DMS79 treated with DMSO at 0.1 percent for 48 hours (cell line): ENCODE results near the gene ATG10.
"Not testable (repeated sequence)": the region's sequence is repeated elsewhere in the genome, so short reads cannot be mapped to it uniquely, and the experiment has no call there.

Experiments used
- DNase-seq: peaks from one replicate; lab custom pipeline; 2025; lab: John Stamatoyannopoulos, UW

Gene ATG10

DNA sequence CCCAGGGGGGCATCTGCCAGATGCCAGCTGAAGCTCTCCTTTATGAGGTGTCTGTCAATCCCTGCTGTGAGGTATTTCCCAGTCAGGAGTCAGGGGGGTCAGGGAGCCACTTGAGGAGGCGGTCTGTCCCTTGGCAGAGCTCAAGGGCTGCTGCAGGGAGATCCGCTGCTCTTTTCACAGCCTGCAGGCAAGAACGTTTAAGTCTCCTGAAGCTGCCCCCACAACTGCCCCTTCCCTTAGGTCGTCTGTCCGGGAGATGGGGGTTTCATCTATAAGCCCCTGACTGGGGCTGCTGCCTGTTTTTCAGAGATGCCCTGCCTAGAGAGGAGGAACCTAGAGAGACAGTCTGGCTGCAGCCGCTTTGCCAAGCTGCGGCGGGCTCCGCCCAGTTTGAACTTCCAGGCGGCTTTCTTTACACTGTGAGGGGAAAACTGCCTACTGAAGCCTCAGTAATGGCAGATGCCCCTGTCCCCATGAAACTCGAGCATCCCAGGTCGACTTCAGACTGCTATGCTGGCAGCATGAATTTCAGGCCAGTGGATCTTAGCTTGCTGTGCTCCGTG is 158.0 kb downstream of the ATG10 start:
- DNase-seq, result no peak

DNA sequence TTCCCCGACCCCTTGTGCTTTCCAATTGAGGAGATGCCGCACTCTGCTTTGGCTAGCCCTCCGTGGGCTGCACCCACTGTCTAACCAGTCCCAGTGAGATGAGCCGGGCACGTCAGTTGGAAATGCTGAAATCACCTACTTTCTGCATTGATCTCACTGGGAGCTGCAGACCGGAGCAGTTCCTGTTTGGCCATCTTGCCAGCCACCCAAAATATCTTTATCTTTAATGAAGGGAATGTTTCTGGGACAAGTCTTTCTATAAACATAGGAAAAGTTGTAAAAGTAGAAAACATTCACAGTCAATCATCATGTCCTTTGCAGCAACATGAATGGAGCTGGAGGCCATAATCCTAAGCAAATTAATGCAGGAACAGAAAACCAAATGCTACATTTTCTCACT is 158.8 kb downstream of the ATG10 start:
- DNase-seq, result no peak

DNA sequence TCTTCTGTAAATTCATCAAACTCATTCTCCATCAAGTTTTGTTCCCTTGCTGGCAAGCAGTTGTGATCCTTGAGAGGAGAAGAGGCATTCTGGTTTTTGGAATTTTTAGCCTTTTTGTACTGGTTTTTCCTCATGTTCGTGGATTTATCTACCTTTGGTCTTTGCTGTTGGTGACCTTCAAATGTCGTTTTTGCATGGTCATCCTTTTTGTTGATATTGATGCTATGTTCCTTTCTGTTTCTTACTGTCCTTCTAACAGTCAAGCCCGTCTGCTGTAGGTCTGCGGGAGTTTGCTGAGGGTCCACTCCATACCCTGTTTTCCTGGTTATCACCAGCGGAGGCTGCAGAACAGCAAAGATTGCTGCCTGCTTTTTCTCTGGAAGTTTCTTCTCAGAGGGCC is 165.4 kb downstream of the ATG10 start:
- DNase-seq, result no peak

DNA sequence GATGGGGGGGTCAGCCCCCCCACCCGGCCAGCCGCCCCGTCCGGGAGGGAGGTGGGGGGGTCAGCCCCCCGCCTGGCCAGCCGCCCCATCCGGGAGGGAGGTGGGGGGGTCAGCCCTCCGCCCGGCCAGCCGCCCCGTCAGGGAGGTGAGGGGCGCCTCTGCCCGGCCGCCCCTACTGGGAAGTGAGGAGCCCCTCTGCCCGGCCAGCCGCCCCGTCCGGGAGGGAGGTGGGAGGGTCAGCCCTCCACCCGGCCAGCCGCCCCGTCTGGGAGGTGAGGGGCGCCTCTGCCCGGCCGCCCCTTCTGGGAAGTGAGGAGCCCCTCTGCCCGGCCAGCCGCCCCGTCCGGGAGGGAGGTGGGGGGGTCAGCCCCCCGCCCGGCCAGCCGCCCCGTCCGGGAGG is 168.0 kb downstream of the ATG10 start:
- not testable (repeated sequence) for DNase-seq

DNA sequence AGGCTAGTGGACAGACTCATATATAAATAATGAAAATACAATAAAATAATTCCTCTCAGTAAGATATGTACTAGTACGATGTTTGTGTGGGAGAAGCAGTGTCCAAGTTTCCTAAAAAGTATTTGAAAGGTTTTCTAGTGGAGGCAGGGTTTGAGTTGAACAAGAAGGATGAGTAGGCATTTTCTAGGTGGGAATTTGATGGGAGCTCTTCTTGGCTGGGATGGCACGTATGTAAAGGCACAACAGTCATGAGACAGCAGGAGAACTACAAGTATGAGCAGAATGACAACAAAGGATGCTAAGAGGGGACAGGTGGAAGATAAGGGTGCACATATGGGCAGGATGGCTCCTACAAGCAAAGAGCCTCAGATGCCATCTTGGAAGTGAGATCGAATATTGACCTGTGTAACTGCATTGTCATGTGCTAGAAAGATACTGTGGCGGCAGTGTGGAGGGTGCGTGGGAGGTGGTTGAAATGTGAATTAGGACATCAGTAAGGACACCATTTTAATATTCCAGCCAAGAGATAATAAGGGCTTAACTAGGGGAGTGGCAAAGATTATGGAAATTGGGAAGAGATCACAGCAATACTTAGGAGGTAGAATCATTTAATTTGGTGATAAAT is 170.5 kb downstream of the ATG10 start:
- DNase-seq, result no peak

DNA sequence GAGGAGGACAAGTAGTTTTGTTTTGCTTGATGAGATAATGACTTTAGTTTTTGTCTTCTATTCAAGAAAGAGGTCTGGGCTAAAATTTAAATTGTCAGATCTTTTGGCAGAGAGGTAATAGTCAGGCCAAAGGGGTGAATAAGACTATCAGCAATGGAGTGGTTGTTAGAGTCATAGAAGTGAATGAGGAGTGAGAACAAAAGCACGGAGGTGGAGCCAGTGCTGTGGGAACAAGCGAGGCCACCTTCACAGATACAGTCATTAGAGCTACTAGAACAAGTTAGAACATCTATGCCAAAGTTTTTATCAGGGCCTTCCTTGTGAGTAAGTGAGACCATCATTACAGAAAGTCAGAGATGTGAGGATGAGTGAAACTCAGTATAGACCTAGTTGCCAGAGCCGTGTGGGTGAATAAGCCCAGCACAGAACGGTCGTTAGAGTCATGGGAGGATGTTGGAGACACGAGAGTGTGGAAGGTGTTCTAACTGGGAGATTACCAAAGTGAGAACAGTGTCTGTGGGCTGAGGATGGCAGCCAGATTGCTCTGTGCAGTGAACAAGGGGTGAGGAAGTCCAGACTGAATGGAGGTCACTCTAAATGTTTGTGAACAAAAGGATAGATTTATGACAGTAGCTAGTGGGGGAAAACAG is 171.2 kb downstream of the ATG10 start:
- no peak for DNase-seq

DNA sequence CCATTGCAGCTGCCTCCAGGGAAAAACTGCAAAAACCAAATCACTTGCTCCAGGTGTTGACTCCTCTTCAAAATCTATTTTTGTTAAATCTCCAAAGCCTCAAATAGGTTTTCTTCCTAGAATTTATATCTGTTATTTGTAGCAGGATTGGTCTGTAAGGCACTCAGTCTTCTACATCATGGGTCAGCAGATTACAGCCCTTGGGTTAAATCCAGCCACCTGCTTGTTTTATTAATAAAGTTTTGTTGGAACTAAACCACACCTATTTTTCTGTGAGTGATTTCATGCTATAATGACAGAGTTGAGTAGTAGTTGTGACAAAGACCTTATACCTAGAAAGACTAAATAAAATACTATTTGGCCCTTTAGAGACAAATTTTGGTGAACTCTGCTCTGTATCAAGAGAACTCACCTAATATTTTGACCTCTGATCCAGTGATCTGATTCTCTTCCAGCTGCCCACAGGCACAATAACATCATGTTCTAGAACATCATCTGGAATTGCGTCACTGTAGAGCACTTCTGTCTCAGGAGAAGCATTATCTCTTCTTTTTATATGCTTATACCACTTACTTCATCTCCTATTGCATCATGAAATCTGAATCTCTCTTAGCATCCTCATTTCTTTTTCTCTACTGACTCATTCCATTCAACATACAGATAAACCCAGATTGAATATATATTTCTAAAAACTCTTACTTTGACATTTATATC is 176.2 kb downstream of the ATG10 start:
- no peak for DNase-seq

DNA sequence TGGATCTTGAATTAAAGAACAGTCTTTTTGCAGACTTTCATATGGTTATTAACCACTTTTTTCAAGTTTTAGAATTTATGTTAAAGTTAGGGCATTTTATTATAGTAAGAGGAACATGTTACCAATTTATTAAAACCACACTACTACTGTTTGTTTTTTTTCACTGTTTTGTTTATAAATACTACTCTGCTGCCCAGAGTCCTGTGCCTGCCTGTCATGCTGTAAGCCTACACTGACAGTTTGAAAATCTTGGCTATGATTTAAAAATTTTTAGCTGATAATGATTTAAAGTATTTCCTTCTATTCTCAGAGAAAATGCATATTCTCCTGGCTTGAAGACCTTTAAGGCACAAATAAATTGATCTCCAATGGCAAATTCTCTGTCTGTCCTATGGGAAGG is 177.6 kb downstream of the ATG10 start:
- no peak for DNase-seq

DNA sequence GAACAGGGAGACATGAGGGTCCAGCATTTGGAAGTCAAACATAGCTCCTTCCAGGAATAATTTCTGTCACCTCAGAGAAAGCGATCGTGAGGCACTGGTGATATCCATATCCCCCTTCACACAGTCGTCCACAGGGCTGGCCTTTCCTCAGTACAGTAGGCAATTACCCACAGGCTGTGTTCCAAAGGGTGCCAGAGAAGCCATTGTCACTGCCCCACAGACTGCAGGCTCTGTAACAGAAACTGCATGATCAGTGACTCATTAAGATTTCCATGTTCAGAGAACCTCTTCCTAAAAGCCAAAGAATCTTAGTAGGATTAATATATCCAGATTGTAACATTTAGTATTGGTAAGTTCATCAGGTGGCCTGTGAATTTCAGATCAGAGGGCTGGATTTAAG is 178.7 kb downstream of the ATG10 start:
- DNase-seq, result no peak

DNA sequence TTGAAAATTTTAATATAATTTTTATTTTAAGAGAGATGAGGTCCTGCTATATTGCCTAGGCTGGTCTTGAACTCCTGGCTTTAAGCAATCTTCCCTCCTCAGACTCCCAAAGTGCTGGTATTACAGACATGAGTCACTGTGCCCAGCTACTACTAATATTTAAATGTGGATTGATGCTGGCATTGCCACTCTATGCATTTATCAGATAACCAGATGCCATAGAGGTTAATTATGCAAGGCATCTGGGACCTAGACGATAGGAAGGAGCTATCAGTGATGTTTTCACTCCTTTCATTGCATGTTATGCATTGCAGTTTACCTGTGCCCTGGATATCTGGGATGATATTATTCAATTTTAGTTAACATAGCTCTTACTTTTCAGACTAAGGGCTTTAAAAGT is 179.4 kb downstream of the ATG10 start:
- no peak for DNase-seq

DNA sequence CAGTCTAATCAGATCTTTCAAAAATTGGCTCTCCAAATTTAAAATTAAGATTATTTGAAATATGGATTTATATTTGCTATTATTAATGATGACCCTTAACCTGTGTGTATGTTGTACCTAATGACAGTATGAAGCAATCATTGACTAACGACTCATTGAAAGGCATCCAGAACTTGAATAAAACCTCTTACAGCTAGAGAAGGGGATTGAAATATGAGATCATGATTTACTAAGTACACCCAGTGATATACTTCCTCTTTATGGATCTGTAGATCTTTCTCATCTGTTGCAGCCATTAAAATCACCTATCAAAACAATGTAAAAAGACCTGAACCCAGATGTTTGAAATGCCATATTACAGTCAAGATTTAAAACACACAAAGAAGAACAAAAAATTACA is 179.8 kb downstream of the ATG10 start:
- no peak for DNase-seq

DNA sequence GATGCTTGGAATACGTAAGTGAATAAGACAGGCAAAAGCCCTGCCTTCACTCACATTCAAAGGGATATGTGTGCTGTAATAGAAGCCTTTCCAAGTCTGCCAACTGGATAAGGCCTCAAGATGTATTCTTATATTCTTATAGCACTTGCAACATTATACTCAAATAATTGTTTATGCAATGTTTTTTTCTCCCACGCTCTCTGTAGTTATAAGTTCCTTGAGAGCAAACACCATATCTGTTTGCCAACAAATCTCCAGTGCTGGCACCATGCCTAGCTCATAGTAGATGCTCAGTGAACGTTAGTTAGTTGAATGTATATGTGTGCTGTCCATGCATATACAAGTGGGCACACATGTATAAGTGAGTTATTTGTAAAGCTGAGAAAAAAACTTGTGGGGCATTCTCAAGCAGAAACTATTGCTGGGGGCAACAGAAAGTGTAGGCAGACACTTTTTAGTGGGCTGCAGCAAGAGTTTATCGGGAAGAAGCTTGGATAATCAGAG is 181.2 kb downstream of the ATG10 start:
- DNase-seq, result no peak

DNA sequence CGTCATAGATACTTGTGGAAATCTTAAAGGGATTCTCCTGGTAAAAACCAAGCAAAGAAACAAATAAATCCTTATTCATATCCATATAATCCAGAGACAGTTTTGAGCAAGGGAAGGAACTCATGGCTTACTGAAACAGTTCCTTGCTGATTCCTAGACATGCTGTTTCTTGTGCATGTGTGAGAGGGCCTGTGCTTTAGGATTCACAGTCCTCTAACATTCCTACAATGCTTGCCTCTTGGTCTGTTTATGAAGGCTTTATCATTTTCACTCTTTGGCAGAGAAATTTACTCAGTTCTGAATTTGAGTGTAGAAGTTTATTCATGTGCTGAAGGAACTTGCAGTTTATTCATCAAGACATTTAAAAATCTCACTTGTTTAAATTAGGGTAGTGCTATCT is 183.0 kb downstream of the ATG10 start:
- DNase-seq, result no peak

DNA sequence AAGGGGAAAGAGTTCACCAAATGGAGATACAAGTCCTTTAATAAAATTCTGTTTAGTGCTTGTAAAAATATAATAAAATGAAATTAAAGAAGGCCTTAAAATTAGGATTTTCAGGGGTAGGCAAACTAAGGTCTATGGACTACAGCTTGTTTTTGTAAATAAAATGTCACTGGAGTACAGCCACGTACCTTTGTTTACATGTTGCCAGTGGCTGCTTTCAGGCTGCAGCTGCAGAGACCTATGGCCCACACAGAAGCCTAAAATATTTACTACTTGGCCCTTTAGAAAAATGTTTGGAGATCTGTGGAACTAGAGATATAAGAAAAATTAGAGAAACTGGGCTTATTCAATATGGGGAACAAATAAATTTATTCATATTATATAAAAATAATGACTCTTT is 183.5 kb downstream of the ATG10 start:
- DNase-seq, result no peak

DNA sequence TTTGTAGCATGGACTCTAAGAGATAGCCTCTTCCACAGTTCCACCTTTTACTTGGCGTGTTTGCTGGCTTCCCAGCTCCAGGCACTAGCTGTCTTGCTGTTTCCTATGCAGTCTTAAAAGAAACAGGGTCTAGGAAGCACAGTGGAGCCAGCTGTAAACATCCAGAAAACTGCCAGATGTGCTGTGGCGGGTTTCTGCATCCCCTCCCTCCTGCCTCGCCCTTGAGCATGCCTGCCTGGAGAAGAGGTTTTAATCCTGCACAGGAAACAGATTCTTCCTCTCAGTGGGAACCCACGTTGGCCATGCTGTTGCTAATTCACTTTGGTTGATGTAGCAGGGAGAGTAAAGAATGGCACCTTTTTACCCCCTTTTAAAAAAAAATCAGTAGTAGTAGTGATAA is 185.1 kb downstream of the ATG10 start:
- DNase-seq, result no peak

DNA sequence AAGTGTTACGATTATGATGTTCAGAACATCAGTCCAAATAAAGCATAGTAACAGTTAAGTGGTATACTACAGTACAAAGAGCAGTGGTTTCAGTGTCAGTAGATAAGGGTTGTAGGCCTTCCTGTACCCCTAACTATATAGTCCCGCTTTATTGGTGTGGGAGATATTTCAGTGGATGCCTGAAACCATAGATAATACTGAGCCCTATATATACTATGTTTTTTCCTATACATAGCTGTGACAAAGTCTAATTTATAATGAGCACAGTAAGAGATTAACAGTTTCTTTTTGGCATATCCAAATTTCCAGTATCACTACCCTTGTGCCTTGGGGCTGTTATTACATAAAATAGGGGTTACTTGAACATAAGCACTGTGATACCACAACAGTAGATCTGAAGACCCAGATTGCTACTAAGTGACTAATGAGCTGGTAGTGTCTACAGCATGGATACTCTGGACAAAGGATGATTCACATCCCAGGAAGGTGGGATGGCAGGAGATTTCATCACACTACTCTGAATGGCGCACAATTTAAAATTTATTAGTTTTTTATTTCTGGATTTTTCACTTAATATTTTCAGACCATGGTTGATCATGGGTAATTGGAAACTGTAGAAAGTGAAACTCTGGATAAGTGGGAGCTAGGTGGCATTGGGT is 187.1 kb downstream of the ATG10 start:
- no peak for DNase-seq

DNA sequence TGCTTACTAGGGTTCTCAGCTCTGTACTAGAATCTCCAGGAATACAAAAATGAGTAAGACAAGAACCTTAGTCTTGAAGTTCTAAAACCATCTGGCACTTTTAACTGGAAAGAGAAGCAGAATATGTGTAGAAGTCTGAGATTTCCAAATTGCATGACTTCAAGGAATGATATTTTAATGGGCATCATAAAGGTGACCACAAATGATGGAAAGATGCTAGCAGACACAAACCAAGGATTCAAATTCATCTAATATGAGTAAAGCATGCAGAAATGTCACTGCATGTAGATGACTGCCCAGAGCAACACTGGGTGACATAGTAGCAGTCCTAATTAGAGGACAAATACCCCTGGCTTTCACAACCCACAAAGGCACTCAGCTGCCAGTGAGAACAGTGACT is 189.1 kb downstream of the ATG10 start:
- no peak for DNase-seq

DNA sequence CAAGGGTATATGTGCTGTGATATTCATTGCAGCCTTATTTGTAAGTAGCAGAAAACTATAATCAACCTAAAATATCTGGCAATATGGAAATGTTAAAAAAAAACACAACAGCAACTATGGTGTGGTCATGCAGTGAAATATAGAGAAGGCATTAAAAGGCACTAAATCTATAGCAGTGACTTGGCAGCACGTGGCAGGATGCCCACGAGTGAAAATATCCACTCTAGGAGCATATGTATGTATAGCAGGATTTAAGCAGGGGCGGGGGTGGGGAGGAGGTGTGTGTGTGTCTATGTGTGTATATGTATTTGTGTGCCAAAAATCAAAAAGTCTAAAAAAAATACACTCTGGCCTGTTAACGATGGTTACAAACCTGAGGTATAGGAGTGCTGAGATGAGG is 190.8 kb downstream of the ATG10 start:
- no peak for DNase-seq

DNA sequence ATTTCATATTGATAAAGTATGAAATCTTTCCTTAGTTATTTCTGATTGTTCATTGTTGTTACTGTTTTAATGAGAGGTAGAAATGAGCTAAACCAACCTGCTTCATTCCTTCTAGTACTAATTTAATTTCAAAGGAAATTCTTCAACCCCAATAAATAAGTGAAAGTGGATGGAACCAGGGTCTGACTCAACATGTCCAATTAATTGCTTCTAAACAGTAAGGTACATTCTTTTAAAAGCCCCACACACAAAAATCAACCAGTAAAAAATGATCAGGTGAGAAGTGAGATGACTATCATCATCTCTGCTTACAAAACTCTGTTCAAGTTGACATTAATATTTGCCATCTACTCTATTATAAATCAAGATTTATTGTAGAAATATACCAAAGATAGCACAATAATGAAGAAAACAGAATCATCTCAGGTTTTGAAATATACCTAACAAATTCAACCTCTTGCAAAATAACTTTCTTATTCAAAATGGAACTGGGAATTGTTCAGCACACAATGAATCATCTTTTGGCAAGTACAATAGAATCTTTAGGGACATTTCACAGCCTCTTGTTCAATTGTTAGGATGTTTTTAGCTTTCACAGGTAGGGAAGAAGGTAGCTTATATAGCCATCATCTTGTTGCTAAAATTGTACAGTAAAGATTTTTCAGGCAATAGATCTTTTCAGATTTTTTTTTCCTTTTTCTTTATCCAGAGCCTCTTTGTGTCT is 191.8 kb downstream of the ATG10 start:
- DNase-seq, result no peak

DNA sequence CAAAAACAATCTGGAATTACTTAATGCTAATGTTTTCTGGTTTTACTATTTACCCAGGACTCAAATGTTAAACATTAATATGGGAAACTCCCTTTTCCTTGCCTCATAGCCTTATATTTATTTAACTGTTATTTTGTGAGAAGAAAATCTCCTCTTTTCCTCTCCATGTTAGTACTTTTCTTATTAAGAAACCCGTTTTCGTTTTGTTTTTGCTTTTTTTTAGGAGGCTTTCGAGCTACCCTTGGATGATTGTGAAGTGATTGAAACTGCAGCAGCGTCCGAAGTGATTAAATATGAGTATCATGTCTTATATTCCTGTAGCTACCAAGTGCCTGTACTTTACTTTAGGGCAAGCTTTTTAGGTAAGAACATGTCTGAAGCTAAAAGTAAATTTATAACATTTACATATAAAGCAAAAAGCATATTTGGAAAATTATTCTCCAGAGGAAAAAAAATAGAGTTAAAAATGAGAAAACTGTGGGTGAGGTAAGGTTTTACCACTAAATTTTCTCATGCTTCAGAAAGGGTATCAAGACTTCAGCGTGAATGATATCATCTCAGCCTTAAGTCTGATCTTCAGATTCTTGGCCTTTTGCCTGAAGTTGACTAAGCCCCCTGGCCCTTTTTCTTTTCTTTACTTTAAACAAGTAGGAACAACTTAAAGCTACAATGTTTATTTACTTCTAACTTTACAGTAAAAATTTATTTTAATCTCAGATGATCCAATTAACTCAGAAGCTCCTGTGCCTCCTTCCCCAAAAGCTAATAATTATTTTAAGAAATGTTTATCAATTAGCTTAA is 192.6 kb downstream of the ATG10 start:
- no peak for DNase-seq
